Esophagus squamous epithelium (tissue), 5 donors: ENCODE measurements around the gene SLC35F4. TPM values are rescaled to one million over a fixed set of nuclear protein-coding genes. Genes with fewer than 3 reads are reported as not detected.

Source experiments
- DNase-seq: peaks from one replicate; lab custom pipeline; 2025; lab: John Stamatoyannopoulos, UW
- H3K27ac ChIP-seq, 4 donors: fragments of 200-600 bp; sonication (generic); one replicate each; pipeline ENCODE4 v1.5.1; 2016 to 2019; ENCODE audit warnings: mild to moderate bottlenecking in 1 of 4
- H3K27me3 ChIP-seq, 4 donors: fragments of 200-600 bp; sonication (generic); 1 replicate in 3 of 4; 2 replicates in 1 of 4; pipeline versions ENCODE4 v1.5.1 to v1.6.0; 2017 to 2021; ENCODE audit warnings: antibody characterized with exemption in 1 of 4
- H3K36me3 ChIP-seq, 3 donors: fragments of 200-600 bp; sonication (generic); one replicate each; pipeline ENCODE4 v1.5.1; 2016 to 2019
- H3K4me1 ChIP-seq, 3 donors: fragments of 200-600 bp; sonication (generic); one replicate each; pipeline ENCODE4 v1.5.1; 2017 to 2019
- H3K4me3 ChIP-seq, 4 donors: fragments of 200-600 bp; sonication (generic); 1 replicate in 3 of 4; 2 replicates in 1 of 4; pipeline ENCODE4 v1.5.1; 2016 to 2019; ENCODE audit warnings: mild to moderate bottlenecking in 2 of 4, moderate library complexity in 1 of 4
- H3K9me3 ChIP-seq, 3 donors: fragments of 200-600 bp; sonication (generic); one replicate each; pipeline ENCODE4 v1.5.1; 2016 to 2019
- POLR2A ChIP-seq, 4 donors: fragments of 450-650 bp; IDR thresholded peaks; one replicate each; pipeline ENCODE4 v1.6.1; 2017; ENCODE audit warnings: antibody characterized with exemption in 4 of 4, mild to moderate bottlenecking in 4 of 4, moderate library complexity in 3 of 4
- WGBS, 2 donors: methylation state at CpG; one replicate each; pipeline ENCODE4 v1.1.5; 2018; 5-methylcytosine and 5-hydroxymethylcytosine counted together
- intact Hi-C: fragments of 100-400 bp; cut with DNase I; formaldehyde crosslinking; loops from one replicate; pipeline ENCODE4 v1.15.0; 2022
- total RNA-seq, 4 donors: library from RNA; depleted of rRNA; stranded (reverse); fragments of >200 nt; gene quantifications; one replicate each; pipeline ENCODE4 v1.1.0, GENCODE V29; 2016
- TF ChIP-seq, protein P1 (sequence below), 6 experiments: fragments of 450-650 bp in 4 of 6; fragments of 200-600 bp in 2 of 6; sonication (generic) in 2 of 6; IDR thresholded peaks; one replicate each; pipeline ENCODE4 v1.5.1; 2016 to 2019; ENCODE audit warnings: antibody characterized with exemption in 6 of 6, mild to moderate bottlenecking in 4 of 6, moderate library complexity in 4 of 6
- donor health status: DM: yes; HTN: yes; CAD: no.

The SLC35F4 gene
- total RNA-seq, 4 donors from 2014 or later, result not detected

DNA sequence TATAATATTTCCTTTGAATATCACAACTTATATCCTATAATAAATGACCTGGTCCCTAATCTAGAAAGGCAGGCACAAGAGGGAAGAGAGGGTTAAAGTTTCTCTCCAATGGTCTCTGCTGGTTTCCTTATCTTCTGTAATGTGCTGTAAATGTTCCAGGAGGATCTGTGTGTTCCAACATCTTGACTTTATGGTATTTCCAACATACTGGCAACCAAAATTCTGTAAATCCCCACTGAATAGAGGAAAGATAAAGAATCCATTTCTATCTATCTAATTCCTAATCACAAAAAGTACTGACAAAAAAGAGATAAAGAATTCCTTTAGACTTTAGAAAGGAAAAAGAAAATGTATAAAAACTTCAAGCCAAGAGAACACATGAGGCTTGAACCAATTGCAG is 225.9 kb downstream of the SLC35F4 start:
- TF ChIP-seq, protein P1, sequence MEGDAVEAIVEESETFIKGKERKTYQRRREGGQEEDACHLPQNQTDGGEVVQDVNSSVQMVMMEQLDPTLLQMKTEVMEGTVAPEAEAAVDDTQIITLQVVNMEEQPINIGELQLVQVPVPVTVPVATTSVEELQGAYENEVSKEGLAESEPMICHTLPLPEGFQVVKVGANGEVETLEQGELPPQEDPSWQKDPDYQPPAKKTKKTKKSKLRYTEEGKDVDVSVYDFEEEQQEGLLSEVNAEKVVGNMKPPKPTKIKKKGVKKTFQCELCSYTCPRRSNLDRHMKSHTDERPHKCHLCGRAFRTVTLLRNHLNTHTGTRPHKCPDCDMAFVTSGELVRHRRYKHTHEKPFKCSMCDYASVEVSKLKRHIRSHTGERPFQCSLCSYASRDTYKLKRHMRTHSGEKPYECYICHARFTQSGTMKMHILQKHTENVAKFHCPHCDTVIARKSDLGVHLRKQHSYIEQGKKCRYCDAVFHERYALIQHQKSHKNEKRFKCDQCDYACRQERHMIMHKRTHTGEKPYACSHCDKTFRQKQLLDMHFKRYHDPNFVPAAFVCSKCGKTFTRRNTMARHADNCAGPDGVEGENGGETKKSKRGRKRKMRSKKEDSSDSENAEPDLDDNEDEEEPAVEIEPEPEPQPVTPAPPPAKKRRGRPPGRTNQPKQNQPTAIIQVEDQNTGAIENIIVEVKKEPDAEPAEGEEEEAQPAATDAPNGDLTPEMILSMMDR (IDR thresholded peaks at IDR 0.05), result no peak
- no peak for TF ChIP-seq POLR2A (IDR thresholded peaks at IDR 0.05)
- DNase-seq, result no peak
- Histone ChIP-seq H3K27me3 (no peaks in the 10 kb centered on the region), H3K4me1 (no peaks in the 10 kb centered on the region), H3K9me3 (no peaks in the 10 kb centered on the region), H3K4me3 (no peak overlapping the region), H3K27ac (no peak overlapping the region), H3K36me3 (no peaks in the 10 kb centered on the region)
- intact Hi-C loops, result no loop called here

DNA sequence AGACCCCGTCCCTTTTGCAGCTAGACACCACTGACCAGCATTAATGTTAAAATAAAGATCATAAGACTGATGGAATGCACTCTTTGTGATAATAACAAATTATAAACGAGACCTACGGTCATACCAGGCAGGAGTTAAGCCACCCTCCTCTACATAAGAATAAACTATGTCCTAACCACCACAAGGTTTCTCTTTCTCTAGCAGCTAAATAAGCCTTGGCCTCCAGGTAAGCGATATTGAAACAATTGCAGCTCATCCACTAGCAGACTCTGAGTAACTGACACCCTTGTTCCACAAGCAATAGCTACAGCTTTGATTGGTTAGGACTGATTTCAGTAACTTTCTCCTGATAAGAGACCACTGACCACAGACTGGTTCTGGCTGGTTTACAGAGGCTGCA is 228.0 kb downstream of the SLC35F4 start:
- intact Hi-C loops, result no loop called here
- no peak overlapping the region for H3K4me3 ChIP-seq
- TF ChIP-seq POLR2A (IDR thresholded peaks at IDR 0.05), result no peak
- TF ChIP-seq, protein P1 (IDR thresholded peaks at IDR 0.05), result no peak
- no peaks in the 10 kb centered on the region for H3K4me1 ChIP-seq
- 74 to 82% methylated on average over 3 to 4 of the region's 4 CpGs for WGBS, 2 donors
- no peak for DNase-seq
- H3K27ac ChIP-seq, result no peak overlapping the region
- H3K36me3 ChIP-seq, result no peaks in the 10 kb centered on the region
- no peaks in the 10 kb centered on the region for H3K27me3 ChIP-seq
- H3K9me3 ChIP-seq, result no peaks in the 10 kb centered on the region

DNA sequence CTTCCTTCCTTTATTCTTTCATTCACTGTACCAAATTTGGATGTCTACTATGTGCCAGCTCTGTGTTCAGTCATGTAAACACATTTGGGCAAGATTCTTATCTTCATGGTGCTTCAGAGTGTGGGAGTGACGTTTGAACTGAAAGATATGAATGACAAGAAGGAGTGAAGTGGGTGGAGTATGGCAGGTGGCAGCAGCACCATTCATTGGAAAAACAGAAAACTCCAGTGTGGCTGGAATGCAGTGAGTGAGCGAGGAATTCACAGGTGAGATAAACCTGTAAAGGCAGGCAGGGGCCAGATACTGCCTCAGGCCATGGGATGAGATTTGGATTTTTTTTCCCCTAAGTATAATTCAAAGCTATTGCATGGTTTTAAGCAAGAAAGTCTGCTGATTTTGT is 231.6 kb downstream of the SLC35F4 start:
- H3K27me3 ChIP-seq, result no peaks in the 10 kb centered on the region
- H3K36me3 ChIP-seq, result no peaks in the 10 kb centered on the region
- DNase-seq, result no peak
- TF ChIP-seq POLR2A (IDR thresholded peaks at IDR 0.05), result no peak
- TF ChIP-seq, protein P1 (IDR thresholded peaks at IDR 0.05), result no peak
- 26 to 31% methylated on average over 2 of the region's 2 CpGs for WGBS, 2 donors
- no peaks in the 10 kb centered on the region for H3K4me1 ChIP-seq
- no peaks in the 10 kb centered on the region for H3K9me3 ChIP-seq
- intact Hi-C loops, result no loop called here
- H3K27ac ChIP-seq, result no peak overlapping the region
- H3K4me3 ChIP-seq, result no peak overlapping the region

DNA sequence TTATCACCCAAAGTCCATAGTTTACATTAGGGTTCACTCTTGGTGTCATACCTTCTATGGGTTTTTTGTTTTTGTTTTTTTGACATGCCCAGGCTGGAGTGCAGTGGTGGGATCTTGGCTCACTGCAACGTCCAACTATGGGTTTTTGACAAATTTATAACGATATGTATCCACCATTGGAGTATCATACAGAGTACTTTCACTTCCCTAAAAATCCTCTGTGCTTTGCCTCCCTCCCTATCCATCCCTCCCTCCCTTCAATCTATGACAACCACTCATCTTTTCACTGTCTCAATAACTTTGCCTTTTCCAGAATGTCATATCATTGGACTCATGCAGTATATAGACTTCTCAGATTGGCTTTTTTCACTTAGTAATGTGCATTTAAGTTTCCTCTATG is 233.2 kb downstream of the SLC35F4 start:
- Histone ChIP-seq H3K4me3 (no peak overlapping the region), H3K27ac (no peak overlapping the region), H3K36me3 (no peaks in the 10 kb centered on the region), H3K9me3 (no peaks in the 10 kb centered on the region), H3K27me3 (no peaks in the 10 kb centered on the region), H3K4me1 (no peaks in the 10 kb centered on the region)
- no peak for TF ChIP-seq POLR2A (IDR thresholded peaks at IDR 0.05)
- TF ChIP-seq, protein P1 (IDR thresholded peaks at IDR 0.05), result no peak
- intact Hi-C loops, result no loop called here
- DNase-seq, result no peak
- WGBS, 2 donors, result 46 to 57% methylated on average over 2 of the region's 2 CpGs

DNA sequence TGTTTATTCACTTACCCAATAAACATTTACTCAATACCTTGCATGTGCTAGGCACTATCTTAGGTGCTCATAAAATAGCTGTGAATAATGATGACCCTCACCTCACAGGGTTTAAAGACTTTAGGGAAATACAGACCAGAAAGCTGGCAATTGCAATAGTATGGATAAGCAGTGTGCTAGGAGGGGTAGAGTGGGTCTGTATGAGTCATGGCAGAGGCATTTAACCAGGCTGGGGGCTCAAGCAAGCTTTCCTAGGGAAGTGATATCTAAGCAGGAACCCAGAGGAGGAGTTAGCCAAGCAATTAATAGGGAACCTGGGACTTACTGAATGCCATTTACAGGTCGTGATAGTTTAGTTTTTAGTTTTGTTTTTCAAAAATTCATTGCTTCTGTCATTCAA is 248.4 kb downstream of the SLC35F4 start:
- 18 to 46% methylated on average over 1 of the region's 1 CpG for WGBS, 2 donors
- TF ChIP-seq POLR2A (IDR thresholded peaks at IDR 0.05), result no peak
- TF ChIP-seq, protein P1 (IDR thresholded peaks at IDR 0.05), result no peak
- no peaks in the 10 kb centered on the region for H3K9me3 ChIP-seq
- no peak for DNase-seq
- intact Hi-C loops, result no loop called here
- H3K36me3 ChIP-seq, result no peaks in the 10 kb centered on the region
- H3K4me3 ChIP-seq, result no peak overlapping the region
- no peaks in the 10 kb centered on the region for H3K4me1 ChIP-seq
- no peak overlapping the region for H3K27ac ChIP-seq
- H3K27me3 ChIP-seq, result no peaks in the 10 kb centered on the region
